ENCODE data around the gene MCL1. TPM values are rescaled to one million over a fixed set of nuclear protein-coding genes. Genes with fewer than 3 reads are reported as not detected.

MCL1 gene
- total RNA-seq, 1 donor from 2014 or later = 144 TPM

- TF ChIP-seq, protein P1, sequence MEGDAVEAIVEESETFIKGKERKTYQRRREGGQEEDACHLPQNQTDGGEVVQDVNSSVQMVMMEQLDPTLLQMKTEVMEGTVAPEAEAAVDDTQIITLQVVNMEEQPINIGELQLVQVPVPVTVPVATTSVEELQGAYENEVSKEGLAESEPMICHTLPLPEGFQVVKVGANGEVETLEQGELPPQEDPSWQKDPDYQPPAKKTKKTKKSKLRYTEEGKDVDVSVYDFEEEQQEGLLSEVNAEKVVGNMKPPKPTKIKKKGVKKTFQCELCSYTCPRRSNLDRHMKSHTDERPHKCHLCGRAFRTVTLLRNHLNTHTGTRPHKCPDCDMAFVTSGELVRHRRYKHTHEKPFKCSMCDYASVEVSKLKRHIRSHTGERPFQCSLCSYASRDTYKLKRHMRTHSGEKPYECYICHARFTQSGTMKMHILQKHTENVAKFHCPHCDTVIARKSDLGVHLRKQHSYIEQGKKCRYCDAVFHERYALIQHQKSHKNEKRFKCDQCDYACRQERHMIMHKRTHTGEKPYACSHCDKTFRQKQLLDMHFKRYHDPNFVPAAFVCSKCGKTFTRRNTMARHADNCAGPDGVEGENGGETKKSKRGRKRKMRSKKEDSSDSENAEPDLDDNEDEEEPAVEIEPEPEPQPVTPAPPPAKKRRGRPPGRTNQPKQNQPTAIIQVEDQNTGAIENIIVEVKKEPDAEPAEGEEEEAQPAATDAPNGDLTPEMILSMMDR (conservative IDR thresholded peaks at IDR 0.05; ENCODE audit: low read depth, low read length) = no peak
- DNase-seq (ENCODE audit: low read depth) = no peak
- H3K4me3 ChIP-seq (ENCODE audit: low read depth, low read length) = no peak overlapping the region
Observed at GRCh38 chr1:150530491-150531159, 48.8 kb downstream of the MCL1 start.

GRCh38 chr1:150529017-150529416 lies 50.4 kb downstream of the MCL1 start:
- no peak for DNase-seq (ENCODE audit: low read depth)
- H3K4me3 ChIP-seq (ENCODE audit: low read depth, low read length) = no peak overlapping the region
- TF ChIP-seq, protein P1 (conservative IDR thresholded peaks at IDR 0.05; ENCODE audit: low read depth, low read length) = no peak

- H3K4me3 ChIP-seq (ENCODE audit: low read depth, low read length) = no peak overlapping the region
- DNase-seq (ENCODE audit: low read depth) = no peak
- TF ChIP-seq, protein P1 (conservative IDR thresholded peaks at IDR 0.05; ENCODE audit: low read depth, low read length) = no peak
Observed at GRCh38 chr1:150528196-150528595, 51.2 kb downstream of the MCL1 start.

GRCh38 chr1:150525348-150525747 lies 54.1 kb downstream of the MCL1 start:
- no peak for DNase-seq (ENCODE audit: low read depth)
- TF ChIP-seq, protein P1 (conservative IDR thresholded peaks at IDR 0.05; ENCODE audit: low read depth, low read length) = no peak
- no peak overlapping the region for H3K4me3 ChIP-seq (ENCODE audit: low read depth, low read length)

Other genes starting within 250 kb of the MCL1 start
- gene RPRD2, start 215.5 kb downstream of the MCL1 start, total RNA-seq = 8.1 and 8.6 TPM in 2 replicates
- gene TARS2, start 92.2 kb downstream of the MCL1 start, total RNA-seq = 20.5 and 23.9 TPM in 2 replicates
- gene ECM1, start 71.5 kb downstream of the MCL1 start, total RNA-seq = 5.7 and 13.1 TPM in 2 replicates
- gene FALEC, start 63.9 kb downstream of the MCL1 start, total RNA-seq = not detected in 2 replicates
- 0.80 and 7.3 TPM in 2 replicates for gene ADAMTSL4, start 30.2 kb downstream of the MCL1 start, total RNA-seq
- gene ENSA, start 50.0 kb upstream of the MCL1 start, total RNA-seq = 159 and 225 TPM in 2 replicates
- gene GOLPH3L, start 117.5 kb upstream of the MCL1 start, total RNA-seq = 12.6 and 14.3 TPM in 2 replicates
- not detected in 2 replicates for gene HORMAD1, start 141.3 kb upstream of the MCL1 start, total RNA-seq
- gene CTSS, start 186.2 kb upstream of the MCL1 start, total RNA-seq = 4.4 and 21.3 TPM in 2 replicates
- 0.43 and 2.0 TPM in 2 replicates for gene CTSK, start 228.7 kb upstream of the MCL1 start, total RNA-seq